ENCODE data around the gene TST.

DNA sequence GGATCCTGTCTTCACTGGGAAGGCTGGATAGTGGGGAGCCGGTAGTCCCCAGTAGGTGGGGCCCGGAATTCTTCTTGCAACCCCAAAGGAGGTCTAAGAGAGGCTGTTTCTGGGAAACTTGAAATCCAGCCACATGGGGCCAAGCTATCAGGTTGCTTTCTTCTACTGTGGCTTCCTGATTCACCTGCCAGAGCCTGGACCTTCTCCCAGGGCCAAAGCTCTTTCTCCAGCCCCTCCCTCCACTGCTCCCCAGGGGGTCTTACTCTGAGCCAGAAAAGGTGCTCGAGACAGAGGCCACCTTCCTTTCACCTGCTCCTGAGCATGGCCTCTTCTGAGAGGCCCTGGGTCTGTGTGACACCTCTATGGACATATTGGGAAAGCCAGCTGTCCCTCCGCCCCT, 9.1 kb downstream of the TST start:
- TF ChIP-seq, protein P1, sequence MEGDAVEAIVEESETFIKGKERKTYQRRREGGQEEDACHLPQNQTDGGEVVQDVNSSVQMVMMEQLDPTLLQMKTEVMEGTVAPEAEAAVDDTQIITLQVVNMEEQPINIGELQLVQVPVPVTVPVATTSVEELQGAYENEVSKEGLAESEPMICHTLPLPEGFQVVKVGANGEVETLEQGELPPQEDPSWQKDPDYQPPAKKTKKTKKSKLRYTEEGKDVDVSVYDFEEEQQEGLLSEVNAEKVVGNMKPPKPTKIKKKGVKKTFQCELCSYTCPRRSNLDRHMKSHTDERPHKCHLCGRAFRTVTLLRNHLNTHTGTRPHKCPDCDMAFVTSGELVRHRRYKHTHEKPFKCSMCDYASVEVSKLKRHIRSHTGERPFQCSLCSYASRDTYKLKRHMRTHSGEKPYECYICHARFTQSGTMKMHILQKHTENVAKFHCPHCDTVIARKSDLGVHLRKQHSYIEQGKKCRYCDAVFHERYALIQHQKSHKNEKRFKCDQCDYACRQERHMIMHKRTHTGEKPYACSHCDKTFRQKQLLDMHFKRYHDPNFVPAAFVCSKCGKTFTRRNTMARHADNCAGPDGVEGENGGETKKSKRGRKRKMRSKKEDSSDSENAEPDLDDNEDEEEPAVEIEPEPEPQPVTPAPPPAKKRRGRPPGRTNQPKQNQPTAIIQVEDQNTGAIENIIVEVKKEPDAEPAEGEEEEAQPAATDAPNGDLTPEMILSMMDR (IDR thresholded peaks at IDR 0.05): no peak
- TF ChIP-seq EP300 (IDR thresholded peaks at IDR 0.05) (no peak), POLR2A (IDR thresholded peaks at IDR 0.05) (no peak)

Measured in tibial nerve (tissue), 4 donors.